H1 (cell line): Measurements from ENCODE around the gene SYTL2.

ENCODE experiments used
- MAFK ChIP-seq: IDR thresholded peaks from 2 replicates; pipeline ENCODE4 v1.6.1; 2012; ENCODE audit warnings: low read depth, mild to moderate bottlenecking, improper control_type of control experiment, low read length
- POLR2AphosphoS5 ChIP-seq: IDR thresholded peaks from 2 replicates; pipeline ENCODE4 v1.6.1; 2011; ENCODE audit warnings: low read depth, low read length
- RNF2 ChIP-seq: fragments of 200-900, 300-1000 bp; sonication (generic); IDR thresholded peaks from 2 replicates; pipeline ENCODE4 v1.7.1; 2016; ENCODE audit warnings: borderline replicate concordance, low read depth, mild to moderate bottlenecking, antibody characterized with exemption, low read length; ENCODE audit not compliant: poor library complexity, severe bottlenecking; ENCODE audit errors: missing control alignments
- SIN3A ChIP-seq, 2 experiments: IDR thresholded peaks in 1 of 2; conservative IDR thresholded peaks in 1 of 2; 2 replicates each; pipeline ENCODE4 v1.6.1; 2011 to 2012; ENCODE audit warnings: low read length in 2 of 2, improper control_type of control experiment in 1 of 2, low read depth in 1 of 2, mild to moderate bottlenecking in 1 of 2

- TF ChIP-seq MAFK (no peak), RNF2 (no peak), POLR2AphosphoS5 (no peak), SIN3A (conservative IDR thresholded peaks at IDR 0.05 in 1 of 2, IDR thresholded peaks at IDR 0.05 in 1 of 2; ENCODE audit: low read depth in 1 of 2, low read length in 2 of 2) (peak in 1 of 2 experiments; percentile 53; a peak in 1 of 4 replicates)
Measured at GRCh38 chr11:85826116-85826855, 15.3 kb upstream of the SYTL2 start.
